ENCODE data around the gene PAIP2. TPM values are rescaled to one million over a fixed set of nuclear protein-coding genes. Genes with fewer than 3 reads are reported as not detected.

Gene PAIP2
- total and polyA plus RNA-seq, 2 experiments from 2014 or later: 93.1 to 220 TPM

- H3K4me3 ChIP-seq: no peak overlapping the region
- H3K27me3 ChIP-seq: no peaks in the 10 kb centered on the region
- no peak for DNase-seq (ENCODE audit: low read depth in 1 of 2, low spot score in 1 of 2)
- no peak for TF ChIP-seq CTCF (IDR thresholded peaks at IDR 0.05; ENCODE audit: low read depth, low read length)
- H3K4me1 ChIP-seq (ENCODE audit: low read depth): peaks cover 51% of the 10 kb centered on the region
- H3K9me3 ChIP-seq (ENCODE audit: low read depth): no peaks in the 10 kb centered on the region
- no peak overlapping the region for H3K27ac ChIP-seq
- H3K36me3 ChIP-seq: no peaks in the 10 kb centered on the region
Observed at GRCh38 chr5:139413963-139414362, 72.3 kb downstream of the PAIP2 start.

- Histone ChIP-seq H3K36me3 (no peaks in the 10 kb centered on the region), H3K27me3 (no peaks in the 10 kb centered on the region), H3K4me3 (no peak overlapping the region), H3K9me3 (ENCODE audit: low read depth) (no peaks in the 10 kb centered on the region), H3K4me1 (ENCODE audit: low read depth) (peaks cover 58% of the 10 kb centered on the region), H3K27ac (peak overlapping the region; percentile 94)
- no peak for DNase-seq (ENCODE audit: low read depth in 1 of 2, low spot score in 1 of 2)
- TF ChIP-seq CTCF (IDR thresholded peaks at IDR 0.05; ENCODE audit: low read depth, low read length): no peak
Observed at GRCh38 chr5:139414581-139415130, 73.0 kb downstream of the PAIP2 start.

GRCh38 chr5:139415221-139415861 is 73.7 kb downstream of the PAIP2 start:
- peaks cover 65% of the 10 kb centered on the region for H3K4me1 ChIP-seq (ENCODE audit: low read depth)
- DNase-seq (ENCODE audit: low read depth in 1 of 2, low spot score in 1 of 2): no peak
- H3K27me3 ChIP-seq: no peaks in the 10 kb centered on the region
- no peak overlapping the region for H3K4me3 ChIP-seq
- H3K9me3 ChIP-seq (ENCODE audit: low read depth): no peaks in the 10 kb centered on the region
- H3K36me3 ChIP-seq: no peaks in the 10 kb centered on the region
- no peak for TF ChIP-seq CTCF (IDR thresholded peaks at IDR 0.05; ENCODE audit: low read depth, low read length)
- peak overlapping the region; percentile 94 for H3K27ac ChIP-seq

- no peak for DNase-seq (ENCODE audit: low read depth in 1 of 2, low spot score in 1 of 2)
- no peak for TF ChIP-seq CTCF (IDR thresholded peaks at IDR 0.05; ENCODE audit: low read depth, low read length)
- no peaks in the 10 kb centered on the region for H3K27me3 ChIP-seq
- H3K27ac ChIP-seq: peak overlapping the region; percentile 94
- no peaks in the 10 kb centered on the region for H3K9me3 ChIP-seq (ENCODE audit: low read depth)
- no peaks in the 10 kb centered on the region for H3K36me3 ChIP-seq
- H3K4me3 ChIP-seq: no peak overlapping the region
- peaks cover 66% of the 10 kb centered on the region for H3K4me1 ChIP-seq (ENCODE audit: low read depth)
Observed at GRCh38 chr5:139415869-139416268, 74.2 kb downstream of the PAIP2 start.

- H3K36me3 ChIP-seq: no peaks in the 10 kb centered on the region
Observed at GRCh38 chr5:139416651-139417050, 75.0 kb downstream of the PAIP2 start.

More at GRCh38 chr5:139416651-139417050, 75.0 kb downstream of the PAIP2 start:
- TF ChIP-seq CTCF (IDR thresholded peaks at IDR 0.05; ENCODE audit: low read depth, low read length): no peak
- DNase-seq (ENCODE audit: low read depth in 1 of 2, low spot score in 1 of 2): no peak
- Histone ChIP-seq H3K4me3 (no peak overlapping the region), H3K9me3 (ENCODE audit: low read depth) (no peaks in the 10 kb centered on the region), H3K4me1 (ENCODE audit: low read depth) (peaks cover 64% of the 10 kb centered on the region), H3K27ac (peak overlapping the region; percentile 94), H3K27me3 (no peaks in the 10 kb centered on the region)

All from cardiac muscle cell (in vitro differentiated cells and primary cell).